Ishikawa (cell line): Measurements from ENCODE around the gene KIAA1549.

Source experiments
- CEBPB ChIP-seq: IDR thresholded peaks from 2 replicates; pipeline ENCODE4 v1.6.1; 2012
- CREB1 ChIP-seq: IDR thresholded peaks from 2 replicates; pipeline ENCODE4 v1.6.1; 2012; ENCODE audit warnings: low read depth
- EP300 ChIP-seq: IDR thresholded peaks from 2 replicates; pipeline ENCODE4 v1.6.1; 2012; ENCODE audit warnings: borderline replicate concordance
- RAD21 ChIP-seq: IDR thresholded peaks from 2 replicates; pipeline ENCODE4 v1.6.1; 2012; ENCODE audit warnings: low read depth
- REST ChIP-seq: IDR thresholded peaks from 2 replicates; pipeline ENCODE4 v1.6.1; 2012; ENCODE audit warnings: low read depth, mild to moderate bottlenecking
- TCF12 ChIP-seq: IDR thresholded peaks from 2 replicates; pipeline ENCODE4 v1.6.1; 2012; ENCODE audit warnings: low read depth
- YY1 ChIP-seq: IDR thresholded peaks from 2 replicates; pipeline ENCODE4 v1.6.1; 2012; ENCODE audit warnings: low read depth
- TF ChIP-seq, protein P1 (sequence below): IDR thresholded peaks from 2 replicates; pipeline ENCODE4 v1.6.1; 2012

GRCh38 chr7:138878051-138878450 is 103.1 kb downstream of the KIAA1549 start:
- TF ChIP-seq YY1 = no peak
- no peak for TF ChIP-seq TCF12
- TF ChIP-seq CREB1 = no peak
- TF ChIP-seq RAD21 = no peak
- TF ChIP-seq CEBPB = no peak
- no peak for TF ChIP-seq EP300
- TF ChIP-seq, protein P1, sequence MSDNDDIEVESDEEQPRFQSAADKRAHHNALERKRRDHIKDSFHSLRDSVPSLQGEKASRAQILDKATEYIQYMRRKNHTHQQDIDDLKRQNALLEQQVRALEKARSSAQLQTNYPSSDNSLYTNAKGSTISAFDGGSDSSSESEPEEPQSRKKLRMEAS = no peak
- no peak for TF ChIP-seq REST
